DOHH2 (cell line): ENCODE data around the gene C15orf61.

Experiments used
- EZH2phosphoT487 ChIP-seq: fragments of 200-600 bp; sonication (generic); IDR thresholded peaks from 2 replicates; pipeline ENCODE4 v1.6.1; 2017; ENCODE audit warnings: borderline replicate concordance, mild to moderate bottlenecking, antibody characterized with exemption, low read length, moderate library complexity, mixed read lengths
- TF ChIP-seq, protein P1 (sequence below): fragments of 200-600 bp; sonication (generic); IDR thresholded peaks from one replicate; pipeline ENCODE4 v1.5.1; 2014; ENCODE audit warnings: antibody characterized with exemption, mild to moderate bottlenecking, low read depth, low read length; ENCODE audit not compliant: poor library complexity, severe bottlenecking

DNA sequence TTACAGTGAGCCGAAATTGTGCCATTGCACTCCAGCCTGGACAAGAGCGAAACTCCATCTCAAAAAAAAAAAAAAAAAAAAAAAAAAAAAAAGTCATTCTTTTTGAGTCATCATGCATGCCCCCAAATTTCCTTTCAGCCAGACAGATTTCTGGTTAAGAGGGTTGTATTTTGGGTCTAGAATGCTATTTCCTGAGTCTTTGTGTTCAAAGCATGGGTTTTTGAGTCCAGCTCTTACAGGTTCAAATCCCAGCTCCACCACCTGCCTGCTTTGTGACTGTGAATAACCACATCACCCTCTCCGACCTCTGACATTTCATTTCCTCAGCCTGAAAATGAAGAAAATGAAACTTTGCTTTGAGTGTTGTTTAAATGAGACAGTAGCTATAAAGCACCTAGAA, 9.3 kb upstream of the C15orf61 start:
- TF ChIP-seq, protein P1, sequence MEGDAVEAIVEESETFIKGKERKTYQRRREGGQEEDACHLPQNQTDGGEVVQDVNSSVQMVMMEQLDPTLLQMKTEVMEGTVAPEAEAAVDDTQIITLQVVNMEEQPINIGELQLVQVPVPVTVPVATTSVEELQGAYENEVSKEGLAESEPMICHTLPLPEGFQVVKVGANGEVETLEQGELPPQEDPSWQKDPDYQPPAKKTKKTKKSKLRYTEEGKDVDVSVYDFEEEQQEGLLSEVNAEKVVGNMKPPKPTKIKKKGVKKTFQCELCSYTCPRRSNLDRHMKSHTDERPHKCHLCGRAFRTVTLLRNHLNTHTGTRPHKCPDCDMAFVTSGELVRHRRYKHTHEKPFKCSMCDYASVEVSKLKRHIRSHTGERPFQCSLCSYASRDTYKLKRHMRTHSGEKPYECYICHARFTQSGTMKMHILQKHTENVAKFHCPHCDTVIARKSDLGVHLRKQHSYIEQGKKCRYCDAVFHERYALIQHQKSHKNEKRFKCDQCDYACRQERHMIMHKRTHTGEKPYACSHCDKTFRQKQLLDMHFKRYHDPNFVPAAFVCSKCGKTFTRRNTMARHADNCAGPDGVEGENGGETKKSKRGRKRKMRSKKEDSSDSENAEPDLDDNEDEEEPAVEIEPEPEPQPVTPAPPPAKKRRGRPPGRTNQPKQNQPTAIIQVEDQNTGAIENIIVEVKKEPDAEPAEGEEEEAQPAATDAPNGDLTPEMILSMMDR, result no peak
- no peak for TF ChIP-seq EZH2phosphoT487
